NCI-H69 (cell line): ENCODE measurements around the gene STX4.

Source experiments
- DNase-seq: peaks from one replicate; lab custom pipeline; 2025; lab: John Stamatoyannopoulos, UW

Gene STX4

GRCh38 chr16:31064882-31065461 lies 31.6 kb downstream of the STX4 start:
- DNase-seq, result no peak

GRCh38 chr16:31067342-31067741 lies 34.0 kb downstream of the STX4 start:
- DNase-seq, result no peak

GRCh38 chr16:31071861-31072260 lies 38.5 kb downstream of the STX4 start:
- peak; percentile 50 for DNase-seq

- DNase-seq, result peak; percentile 65
These were observed 39.3 kb downstream of the STX4 start for GRCh38 chr16:31072540-31073141.

GRCh38 chr16:31073142-31073969 lies 40.0 kb downstream of the STX4 start:
- peak; percentile 96 for DNase-seq

- DNase-seq, result peak; percentile 100
These were observed 40.8 kb downstream of the STX4 start, which contains the start of the genes ZNF646 and ZNF668 for GRCh38 chr16:31073970-31074813. TSS of gene ZNF646 (plus strand) at chr16:31074422. CDS start at chr16:31076325, 1,903 bp downstream. TSS of gene ZNF668 (minus strand) at chr16:31074240. CDS start at chr16:31064459, 9,781 bp downstream.

GRCh38 chr16:31074814-31075183 lies 41.4 kb downstream of the STX4 start:
- DNase-seq, result no peak

- DNase-seq, result no peak
These were observed 43.0 kb downstream of the STX4 start for GRCh38 chr16:31076319-31076718.

GRCh38 chr16:31077024-31077423 lies 43.7 kb downstream of the STX4 start:
- no peak for DNase-seq

GRCh38 chr16:31077592-31078396 lies 44.4 kb downstream of the STX4 start:
- no peak for DNase-seq

GRCh38 chr16:31078597-31079341 lies 45.4 kb downstream of the STX4 start:
- no peak for DNase-seq

GRCh38 chr16:31079342-31079944 lies 46.1 kb downstream of the STX4 start:
- no peak for DNase-seq

- DNase-seq, result no peak
These were observed 46.8 kb downstream of the STX4 start for GRCh38 chr16:31080035-31080629.

GRCh38 chr16:31080756-31081419 lies 47.5 kb downstream of the STX4 start:
- DNase-seq, result no peak

GRCh38 chr16:31081428-31082351 lies 48.3 kb downstream of the STX4 start:
- DNase-seq, result no peak

GRCh38 chr16:31082368-31083045 lies 49.1 kb downstream of the STX4 start:
- peak; percentile 50 for DNase-seq

GRCh38 chr16:31083081-31083480 lies 49.7 kb downstream of the STX4 start:
- no peak for DNase-seq
